ENCODE measurements around the gene CTNNBIP1.
"Not testable (repeated sequence)": the region's sequence is repeated elsewhere in the genome, so short reads cannot be mapped to it uniquely, and the experiment has no call there.

CTNNBIP1 gene

DNA sequence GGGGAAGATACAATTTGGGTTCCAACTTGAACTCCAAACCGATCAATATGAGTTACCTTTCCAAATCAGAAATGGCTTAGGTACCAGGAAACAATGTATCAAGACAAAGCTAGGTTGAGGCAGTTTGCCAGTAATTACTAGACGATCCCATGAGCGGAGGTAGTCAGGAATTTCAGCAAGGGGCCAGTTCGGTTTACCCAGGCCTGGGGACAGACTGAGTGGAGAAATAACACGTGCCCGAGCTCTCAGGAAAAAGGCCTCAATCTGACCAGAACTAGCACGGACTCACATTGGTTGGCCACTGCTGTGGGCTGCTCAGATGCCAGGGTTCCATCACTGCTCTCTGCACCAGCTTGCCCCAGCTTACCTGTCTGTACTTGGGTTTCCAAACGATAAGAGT lies 101.6 kb downstream of the CTNNBIP1 start:
- DNase-seq (ENCODE audit: low read depth in 4 of 4, low spot score in 1 of 4), result no peak

DNA sequence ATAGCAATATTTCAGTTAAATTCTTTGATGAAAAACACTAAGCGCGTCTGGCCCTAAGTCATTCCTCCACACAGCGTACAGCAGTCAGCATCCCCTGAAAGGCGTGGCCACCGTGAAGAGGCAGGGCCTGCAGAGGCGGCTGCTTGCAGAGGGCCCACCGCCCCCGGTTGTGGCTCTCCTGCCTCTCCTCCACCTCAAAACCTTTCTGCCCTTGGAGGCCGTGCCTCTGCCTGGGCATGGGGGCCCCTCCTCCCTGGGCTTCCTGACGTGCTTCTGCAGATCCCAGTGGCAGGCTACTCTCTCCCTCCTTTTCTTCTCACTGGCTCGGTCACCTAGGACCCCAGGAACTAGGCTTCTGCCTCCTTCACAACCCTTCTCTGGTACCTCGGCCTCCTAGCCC lies 102.5 kb downstream of the CTNNBIP1 start:
- no peak for DNase-seq (ENCODE audit: low read depth in 4 of 4, low spot score in 1 of 4)

DNA sequence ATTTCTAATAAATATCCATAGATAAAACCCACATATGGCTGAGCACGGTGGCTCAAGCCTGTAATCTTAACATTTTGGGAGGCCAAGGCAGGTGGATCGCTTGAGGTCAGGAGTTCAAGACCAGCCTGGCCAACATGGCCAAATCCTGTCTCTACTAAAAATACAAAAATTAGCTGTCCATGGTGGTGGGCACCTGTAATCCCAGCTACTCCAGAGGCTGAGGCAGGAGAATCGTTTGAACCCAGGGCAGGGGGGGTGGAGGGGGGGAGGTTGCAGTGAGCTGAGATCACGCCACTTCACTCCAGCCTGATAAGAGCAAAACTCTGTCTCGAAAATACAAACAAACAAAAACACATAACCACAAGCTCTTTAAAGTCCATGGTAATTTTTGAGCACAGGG lies 104.1 kb downstream of the CTNNBIP1 start:
- not testable (repeated sequence) for DNase-seq (ENCODE audit: low read depth in 4 of 4, low spot score in 1 of 4)

DNA sequence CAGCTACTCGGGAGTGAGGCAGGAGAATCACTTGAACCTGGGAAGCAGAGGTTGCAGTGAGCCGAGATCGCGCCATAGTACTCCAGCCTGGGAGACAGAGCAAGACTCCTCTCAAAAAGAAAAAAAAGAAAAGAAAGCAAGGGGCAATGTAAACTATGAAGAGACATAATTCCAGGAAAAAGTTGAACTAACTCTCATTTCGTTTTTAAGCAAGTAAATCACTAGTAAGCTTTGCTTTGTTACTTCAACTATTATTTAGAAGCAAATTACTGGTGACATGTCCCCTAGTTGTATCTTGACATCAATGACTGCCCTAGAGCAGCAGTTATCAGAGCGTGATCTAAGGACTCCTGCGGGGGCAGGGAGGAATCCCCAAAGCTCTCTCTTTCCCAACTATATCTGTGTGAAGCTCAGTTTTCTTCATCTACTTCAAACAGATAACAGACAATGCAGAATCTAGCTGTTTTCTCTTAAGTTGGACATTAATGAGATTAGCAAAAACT lies 105.0 kb downstream of the CTNNBIP1 start:
- no peak for DNase-seq (ENCODE audit: low read depth in 4 of 4, low spot score in 1 of 4)

DNA sequence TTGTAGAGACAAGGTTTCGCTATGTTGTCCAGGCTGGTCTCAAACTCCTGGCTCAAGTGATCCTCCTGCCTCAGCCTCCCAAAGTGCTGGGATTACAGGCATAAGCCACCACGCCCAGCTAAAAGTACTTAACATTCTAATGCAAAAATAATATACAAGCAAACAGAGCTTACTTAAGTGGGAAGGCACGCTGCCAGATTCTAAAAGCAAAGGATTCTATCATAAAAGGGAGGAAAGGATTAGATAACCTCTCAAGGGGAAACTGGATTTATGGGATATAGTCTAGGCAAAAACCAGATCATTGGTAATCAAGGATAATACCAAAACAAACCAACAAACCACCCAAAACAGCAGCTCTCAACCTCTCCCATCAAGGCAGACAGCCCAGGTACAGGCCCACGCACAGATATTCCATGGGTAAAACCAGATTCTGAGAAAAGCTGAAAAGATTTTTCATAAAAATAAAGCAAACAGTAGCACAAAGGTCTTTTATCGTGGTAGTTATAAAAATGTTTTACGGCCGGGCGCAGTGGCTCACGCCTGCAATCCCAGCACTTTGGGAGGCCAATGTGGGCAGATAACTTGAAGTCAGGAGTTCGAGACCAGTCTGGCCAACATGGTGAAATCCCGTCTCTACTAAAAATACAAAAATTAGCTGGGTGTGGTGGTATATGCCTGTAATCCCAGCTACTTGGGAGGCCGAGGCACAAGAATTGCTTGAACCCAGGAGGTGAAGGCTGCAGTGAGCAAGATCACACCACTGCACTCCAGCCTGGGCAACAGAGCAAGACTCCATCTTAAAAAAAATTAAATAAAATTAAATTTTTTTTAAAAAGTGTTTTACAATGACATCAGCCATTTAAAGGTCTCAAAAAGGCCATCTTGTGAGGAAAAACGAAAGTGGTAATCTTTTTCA lies 106.8 kb downstream of the CTNNBIP1 start:
- not testable (repeated sequence) for DNase-seq (ENCODE audit: low read depth in 4 of 4, low spot score in 1 of 4)

DNA sequence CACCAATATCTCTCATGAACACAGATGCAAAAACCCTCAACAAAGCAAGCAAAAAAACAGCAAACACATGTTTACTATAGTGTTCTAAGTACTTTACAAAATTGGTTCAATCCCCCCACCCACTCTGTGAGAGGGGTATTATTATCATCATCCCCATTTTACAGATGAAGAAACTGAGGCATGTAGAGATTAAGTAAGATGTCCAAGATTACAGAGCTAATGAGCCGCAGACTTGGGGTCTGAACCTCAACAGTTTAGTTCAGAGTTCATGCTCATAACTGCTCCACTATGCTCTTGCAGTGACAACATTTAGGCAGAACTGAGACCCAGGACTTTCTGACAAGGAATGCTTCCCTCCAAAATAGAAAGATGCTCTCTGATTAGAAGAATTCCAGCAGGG lies 108.2 kb downstream of the CTNNBIP1 start:
- no peak for DNase-seq (ENCODE audit: low read depth in 4 of 4, low spot score in 1 of 4)
